HuH-7.5 (cell line): ENCODE data around the gene CHCHD10.
A peak's percentile ranks its signal among the peaks of the same experiment; 100 is the strongest.

Experiments
- DNase-seq: peaks from one replicate; pipeline ENCODE4 v3.0.0; 2011; ENCODE audit warnings: low spot score

Gene CHCHD10

DNA sequence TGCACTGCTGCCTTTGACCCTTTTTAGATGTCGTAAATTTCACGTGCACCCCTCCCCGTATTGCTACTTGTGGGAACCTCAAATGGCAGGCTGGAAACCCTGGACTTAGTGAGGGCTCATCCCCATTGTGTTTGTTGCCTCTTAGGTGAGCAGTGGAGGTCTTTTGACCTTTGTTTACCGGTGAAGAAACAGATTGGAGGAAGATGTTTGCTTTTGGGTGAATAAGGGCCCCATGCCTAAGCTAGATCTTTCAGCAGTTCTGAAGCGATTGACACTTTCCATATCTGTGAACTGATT is 19.8 kb upstream of the CHCHD10 start:
- DNase-seq = no peak

DNA sequence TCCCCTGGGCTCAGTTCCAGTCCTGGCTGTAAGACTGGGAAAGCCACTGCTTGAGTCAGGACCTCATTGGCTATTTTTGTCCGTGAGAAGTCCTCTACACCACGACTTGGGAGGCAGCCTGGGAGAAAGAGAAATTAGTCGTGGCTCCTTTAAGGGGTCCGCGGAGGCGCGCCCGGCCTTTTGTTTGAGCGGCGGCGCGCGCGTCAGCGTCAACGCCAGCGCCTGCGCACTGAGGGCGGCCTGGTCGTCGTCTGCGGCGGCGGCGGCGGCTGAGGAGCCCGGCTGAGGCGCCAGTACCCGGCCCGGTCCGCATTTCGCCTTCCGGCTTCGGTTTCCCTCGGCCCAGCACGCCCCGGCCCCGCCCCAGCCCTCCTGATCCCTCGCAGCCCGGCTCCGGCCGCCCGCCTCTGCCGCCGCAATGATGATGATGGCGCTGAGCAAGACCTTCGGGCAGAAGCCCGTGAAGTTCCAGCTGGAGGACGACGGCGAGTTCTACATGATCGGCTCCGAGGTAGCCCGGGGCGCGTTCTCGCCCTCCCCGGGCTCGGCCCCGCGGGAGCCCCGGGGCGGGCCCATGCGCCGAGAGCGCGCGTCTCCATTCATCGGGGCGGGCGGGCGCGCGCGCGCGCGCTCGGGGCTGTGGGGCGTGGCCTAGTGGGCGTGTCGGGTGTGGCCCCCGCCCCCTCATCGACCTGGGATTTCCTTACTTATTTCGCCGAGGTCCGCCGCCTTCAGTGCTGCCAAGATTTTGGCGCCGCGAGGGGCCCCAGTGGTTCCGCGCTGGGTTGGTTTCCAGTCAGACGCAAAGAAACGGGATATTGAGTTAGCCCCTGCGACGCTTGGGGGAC is 19.2 kb upstream of the CHCHD10 start, which contains the start of gene SMARCB1:
SMARCB1 (plus strand) TSS at position 215 of the 848 bp plus-strand sequence; CDS start at position 419, 204 bp downstream.
- peak; percentile 97 for DNase-seq

DNA sequence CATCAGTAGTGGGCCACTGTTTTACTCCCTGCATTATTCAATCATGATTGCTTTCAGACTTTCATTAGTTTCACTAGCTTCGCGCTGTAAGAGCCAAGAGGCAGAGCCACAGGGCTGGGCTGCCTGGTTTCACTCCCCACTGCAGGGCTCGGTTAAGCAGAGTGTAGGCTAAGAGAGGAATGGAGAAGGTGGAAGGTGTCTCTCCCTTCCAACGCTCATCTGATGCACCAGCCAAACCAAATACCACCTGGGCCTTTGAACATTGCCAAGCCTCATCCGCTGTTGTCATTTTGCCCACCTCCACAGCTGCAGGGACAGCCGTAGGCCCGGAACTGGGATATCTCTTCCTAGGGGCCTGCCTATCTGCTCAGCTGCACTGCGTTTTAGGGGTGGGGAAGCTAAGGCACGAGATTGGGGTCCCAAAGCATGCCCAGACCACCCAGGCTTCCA is 18.5 kb upstream of the CHCHD10 start:
- no peak for DNase-seq

DNA sequence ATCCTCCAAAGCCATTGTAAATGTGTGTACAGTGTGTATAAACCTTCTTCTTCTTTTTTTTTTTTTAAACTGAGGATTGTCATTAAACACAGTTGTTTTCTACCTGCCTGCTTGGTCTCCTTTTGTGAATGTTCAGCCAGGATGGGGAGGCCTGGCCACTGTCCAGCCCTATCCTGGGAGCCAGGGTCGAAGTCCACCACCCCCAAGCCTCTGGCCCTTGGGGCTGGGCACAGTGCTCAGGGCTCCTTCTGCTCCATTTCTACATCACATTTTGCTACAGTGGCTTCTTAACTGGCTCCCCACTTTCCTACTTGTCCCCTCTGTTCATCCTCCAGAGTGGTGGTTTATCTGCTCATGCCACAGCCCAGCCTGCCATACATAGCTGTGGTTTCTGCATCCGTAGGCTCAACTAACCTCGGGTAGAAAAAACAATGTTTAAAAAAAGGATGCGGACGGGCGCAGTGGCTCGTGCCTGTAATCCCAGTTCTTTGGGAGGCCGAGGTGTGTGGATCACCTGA is 16.5 kb upstream of the CHCHD10 start:
- peak; percentile 75 for DNase-seq

DNA sequence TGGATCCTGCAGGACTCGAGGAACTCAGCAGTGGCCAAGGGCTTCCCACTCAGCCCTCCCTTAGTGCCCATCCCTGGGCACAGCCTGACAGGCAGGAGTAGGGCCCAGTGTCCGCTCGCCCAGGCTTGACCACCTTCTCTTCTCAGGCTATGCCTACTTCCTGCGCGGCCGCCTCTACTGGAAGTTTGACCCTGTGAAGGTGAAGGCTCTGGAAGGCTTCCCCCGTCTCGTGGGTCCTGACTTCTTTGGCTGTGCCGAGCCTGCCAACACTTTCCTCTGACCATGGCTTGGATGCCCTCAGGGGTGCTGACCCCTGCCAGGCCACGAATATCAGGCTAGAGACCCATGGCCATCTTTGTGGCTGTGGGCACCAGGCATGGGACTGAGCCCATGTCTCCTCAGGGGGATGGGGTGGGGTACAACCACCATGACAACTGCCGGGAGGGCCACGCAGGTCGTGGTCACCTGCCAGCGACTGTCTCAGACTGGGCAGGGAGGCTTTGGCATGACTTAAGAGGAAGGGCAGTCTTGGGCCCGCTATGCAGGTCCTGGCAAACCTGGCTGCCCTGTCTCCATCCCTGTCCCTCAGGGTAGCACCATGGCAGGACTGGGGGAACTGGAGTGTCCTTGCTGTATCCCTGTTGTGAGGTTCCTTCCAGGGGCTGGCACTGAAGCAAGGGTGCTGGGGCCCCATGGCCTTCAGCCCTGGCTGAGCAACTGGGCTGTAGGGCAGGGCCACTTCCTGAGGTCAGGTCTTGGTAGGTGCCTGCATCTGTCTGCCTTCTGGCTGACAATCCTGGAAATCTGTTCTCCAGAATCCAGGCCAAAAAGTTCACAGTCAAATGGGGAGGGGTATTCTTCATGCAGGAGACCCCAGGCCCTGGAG is 15.7 kb upstream of the CHCHD10 start:
- DNase-seq = no peak

DNA sequence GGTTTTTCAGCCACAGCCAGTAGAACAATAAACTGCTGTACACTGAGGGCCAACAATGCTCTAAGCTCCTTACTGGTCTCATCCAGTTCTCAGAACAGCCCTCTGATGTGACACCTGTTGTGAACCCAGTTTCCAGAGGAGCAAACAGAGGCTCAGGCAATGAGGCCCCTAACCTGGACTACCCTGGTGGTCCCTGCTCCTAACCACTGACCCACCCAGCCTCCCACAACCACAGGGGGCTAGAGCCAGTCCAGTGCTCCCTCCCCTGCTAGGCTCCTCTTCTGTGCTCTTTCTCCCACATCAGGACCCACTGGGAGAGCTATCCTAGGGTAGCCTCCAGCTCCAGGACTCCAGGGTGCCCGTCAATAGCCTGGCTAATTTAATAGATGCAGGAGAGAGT is 14.9 kb upstream of the CHCHD10 start:
- DNase-seq = no peak

DNA sequence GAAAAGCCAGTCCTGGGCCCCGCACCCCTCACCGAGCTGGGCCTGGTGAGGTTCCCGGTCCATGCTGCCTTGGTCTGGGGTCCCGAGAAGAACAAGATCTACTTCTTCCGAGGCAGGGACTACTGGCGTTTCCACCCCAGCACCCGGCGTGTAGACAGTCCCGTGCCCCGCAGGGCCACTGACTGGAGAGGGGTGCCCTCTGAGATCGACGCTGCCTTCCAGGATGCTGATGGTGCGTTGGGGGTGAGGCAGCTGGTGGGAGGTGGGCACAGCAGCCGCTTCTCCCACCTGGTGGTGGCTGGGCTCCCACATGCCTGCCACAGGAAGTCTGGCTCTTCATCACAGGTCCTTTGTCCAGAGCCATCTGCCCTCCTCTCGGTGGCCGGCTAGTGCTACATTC is 14.5 kb upstream of the CHCHD10 start:
- DNase-seq = no peak

DNA sequence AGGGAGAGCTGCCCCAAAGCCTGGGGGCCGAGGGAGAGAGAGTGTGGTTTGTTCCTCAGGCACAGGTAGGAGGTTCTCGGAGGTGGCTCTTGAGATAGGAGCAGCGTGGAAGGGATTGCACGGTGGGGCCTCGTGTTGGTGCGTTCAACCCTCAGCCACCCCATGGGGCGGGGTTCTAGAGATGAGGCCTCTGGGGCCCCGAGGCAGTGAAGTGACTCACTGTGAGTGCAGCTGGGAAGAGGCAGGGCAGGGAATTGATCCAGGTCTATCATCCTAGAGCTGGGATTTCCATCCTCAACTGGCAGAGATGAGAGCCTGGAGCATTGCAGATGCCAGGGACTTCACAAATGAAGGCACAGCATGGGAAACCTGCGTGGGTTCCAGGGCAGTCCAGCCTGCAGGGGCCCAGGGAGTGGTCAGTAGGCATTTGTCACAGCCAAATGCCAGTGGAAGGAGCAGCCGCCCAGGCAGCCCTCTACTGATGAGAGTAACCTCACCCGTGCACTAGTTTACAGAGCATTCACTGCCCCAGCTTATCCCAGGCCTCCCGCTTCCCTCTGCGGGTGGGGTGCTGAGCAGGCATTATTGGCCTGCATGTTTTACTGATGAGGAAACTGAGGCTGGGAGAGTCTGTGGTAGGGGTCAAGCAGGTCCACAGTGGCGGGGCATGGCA is 13.9 kb upstream of the CHCHD10 start:
- DNase-seq = no peak

DNA sequence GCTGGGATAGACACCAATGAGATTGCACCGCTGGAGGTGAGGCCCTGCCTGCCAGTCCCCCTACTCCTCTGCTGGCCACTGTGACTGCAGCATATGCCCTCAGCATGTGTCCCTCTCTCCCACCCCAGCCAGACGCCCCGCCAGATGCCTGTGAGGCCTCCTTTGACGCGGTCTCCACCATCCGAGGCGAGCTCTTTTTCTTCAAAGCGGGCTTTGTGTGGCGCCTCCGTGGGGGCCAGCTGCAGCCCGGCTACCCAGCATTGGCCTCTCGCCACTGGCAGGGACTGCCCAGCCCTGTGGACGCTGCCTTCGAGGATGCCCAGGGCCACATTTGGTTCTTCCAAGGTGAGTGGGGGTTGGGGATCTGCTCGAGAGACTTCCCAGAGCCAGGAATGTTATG is 13.3 kb upstream of the CHCHD10 start:
- no peak for DNase-seq

DNA sequence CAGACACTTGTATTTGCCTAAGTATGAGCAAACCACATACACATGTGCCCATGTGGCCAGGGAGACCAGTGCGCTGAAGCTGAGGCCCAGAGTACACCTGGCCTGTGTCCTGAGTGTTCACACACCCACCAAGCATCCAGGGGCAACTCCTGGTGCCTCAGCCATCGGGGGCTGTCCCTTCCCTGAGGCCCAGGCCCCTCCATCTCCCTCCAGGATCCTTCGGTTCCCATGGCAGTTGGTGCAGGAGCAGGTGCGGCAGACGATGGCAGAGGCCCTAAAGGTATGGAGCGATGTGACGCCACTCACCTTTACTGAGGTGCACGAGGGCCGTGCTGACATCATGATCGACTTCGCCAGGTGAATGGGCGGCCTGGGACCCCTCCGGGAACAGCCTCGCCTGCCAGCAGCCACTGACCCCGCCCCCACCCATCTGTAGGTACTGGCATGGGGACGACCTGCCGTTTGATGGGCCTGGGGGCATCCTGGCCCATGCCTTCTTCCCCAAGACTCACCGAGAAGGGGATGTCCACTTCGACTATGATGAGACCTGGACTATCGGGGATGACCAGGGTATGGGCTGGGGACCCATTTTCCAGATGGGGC is 12.5 kb upstream of the CHCHD10 start:
- no peak for DNase-seq

DNA sequence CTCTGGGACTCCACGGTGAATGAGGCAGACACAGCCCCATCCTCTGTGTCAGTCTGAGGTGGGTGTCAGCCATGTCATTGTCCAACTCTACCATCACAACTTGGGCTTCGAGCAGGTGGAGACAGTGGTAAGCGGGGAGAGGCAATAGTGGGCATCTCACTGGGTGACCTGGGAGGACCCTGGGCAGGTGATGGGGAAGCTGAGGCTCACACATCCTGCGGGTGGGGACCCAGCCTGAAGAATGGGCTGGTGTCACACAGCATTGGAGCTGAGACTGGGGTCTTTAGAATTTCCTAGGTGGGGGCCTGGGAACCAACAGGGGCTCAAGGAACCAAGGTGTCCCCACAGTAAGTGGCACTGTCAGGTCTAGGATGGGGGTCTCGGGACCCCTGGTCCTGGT is 12.0 kb upstream of the CHCHD10 start:
- DNase-seq = no peak

DNA sequence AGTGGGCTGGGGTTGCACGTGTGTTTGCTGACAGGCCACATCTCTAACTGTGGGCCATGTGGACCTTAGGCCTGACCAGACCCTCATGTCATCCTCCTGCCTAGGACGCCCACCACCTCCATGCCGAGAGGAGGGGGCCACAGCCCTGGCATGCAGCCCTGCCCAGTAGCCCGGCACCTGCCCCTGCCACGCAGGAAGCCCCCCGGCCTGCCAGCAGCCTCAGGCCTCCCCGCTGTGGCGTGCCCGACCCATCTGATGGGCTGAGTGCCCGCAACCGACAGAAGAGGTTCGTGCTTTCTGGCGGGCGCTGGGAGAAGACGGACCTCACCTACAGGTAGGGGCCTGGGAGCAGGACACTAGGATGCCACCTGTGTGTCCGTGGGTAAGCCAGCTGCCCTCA is 11.3 kb upstream of the CHCHD10 start:
- DNase-seq = no peak

DNA sequence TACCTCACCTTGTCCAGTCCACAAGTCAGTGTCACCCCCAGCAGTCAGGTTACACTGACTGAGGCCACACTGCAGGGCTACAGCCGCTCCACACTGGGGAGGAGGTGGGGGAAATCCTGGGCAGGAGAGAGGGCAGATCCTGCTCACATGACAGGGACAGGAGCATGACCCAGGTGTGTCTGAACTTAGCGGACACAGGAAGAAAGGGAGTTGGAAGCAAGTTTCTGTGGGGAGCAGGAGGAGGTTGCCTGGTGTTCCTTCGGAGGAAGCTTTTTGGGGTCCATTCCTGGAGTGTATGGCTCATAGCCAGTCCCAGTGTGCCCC is 10.8 kb upstream of the CHCHD10 start:
- DNase-seq = no peak

DNA sequence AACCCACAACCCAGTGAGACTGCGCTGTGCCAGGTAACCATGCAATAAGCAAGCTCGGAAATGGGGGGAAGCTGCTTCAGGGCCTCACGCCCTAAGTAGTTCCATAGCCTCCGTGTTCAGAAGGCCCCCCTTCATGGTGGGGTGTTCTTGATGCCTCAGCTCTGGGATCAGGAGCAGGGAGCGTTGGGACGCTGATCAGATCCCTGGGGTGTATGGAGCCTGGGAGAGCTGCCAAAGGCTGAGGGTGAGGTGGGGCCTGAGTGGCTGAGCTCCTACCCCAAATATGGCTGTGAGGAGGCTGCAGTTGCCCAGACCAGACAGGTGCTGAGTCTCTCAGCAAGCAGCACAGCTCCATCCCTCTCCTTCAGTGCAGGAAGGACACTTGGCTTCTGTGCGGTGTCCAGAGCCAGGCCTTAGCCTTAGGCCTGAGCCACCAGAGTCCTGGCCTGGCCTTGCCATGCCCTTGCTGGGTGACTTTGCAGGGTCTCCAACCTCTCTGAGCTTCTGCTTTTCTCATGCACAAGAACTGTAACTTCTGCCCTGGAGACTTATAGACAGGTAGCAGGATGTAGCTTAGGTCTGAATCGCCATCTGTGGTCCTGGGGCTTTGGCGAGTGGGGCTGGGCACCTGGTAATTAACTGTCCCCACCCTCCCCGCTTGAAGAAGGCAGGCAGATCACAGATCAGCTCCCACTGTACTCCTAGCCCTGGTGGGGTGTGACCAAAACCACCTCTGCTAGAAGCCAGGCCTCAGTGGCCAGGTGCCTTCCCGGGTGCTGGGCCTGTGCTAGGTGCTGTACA is 10.2 kb upstream of the CHCHD10 start:
- no peak for DNase-seq

DNA sequence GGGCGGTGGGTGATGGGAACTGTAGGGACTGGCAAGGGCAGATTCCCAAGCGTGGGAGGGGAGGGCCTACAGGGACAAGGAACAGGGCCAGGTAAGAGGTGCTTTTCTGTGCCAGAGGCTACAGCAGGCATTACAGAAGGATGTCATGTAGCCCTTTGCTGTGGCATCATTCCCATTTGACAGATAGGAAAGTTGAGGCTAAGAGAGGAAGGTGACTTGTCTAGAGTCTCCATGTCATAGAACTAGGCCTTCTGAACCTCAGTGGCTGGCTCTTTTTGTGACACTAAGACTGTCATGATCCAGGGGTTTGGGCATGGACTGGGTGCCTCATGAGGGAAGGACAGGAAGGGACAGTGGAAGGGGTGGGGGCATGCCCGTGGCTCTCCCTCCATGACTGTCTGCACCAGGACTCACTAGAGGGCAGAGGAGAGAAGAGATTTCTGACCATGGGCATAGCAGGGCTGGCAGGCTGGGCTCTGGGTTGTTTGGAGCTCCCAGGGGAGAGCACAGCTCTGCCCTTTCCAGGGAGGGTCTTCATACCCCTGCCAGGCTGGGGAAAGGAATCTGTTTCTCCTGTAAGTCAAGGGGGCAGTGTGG is 8.1 kb upstream of the CHCHD10 start:
- DNase-seq = no peak

DNA sequence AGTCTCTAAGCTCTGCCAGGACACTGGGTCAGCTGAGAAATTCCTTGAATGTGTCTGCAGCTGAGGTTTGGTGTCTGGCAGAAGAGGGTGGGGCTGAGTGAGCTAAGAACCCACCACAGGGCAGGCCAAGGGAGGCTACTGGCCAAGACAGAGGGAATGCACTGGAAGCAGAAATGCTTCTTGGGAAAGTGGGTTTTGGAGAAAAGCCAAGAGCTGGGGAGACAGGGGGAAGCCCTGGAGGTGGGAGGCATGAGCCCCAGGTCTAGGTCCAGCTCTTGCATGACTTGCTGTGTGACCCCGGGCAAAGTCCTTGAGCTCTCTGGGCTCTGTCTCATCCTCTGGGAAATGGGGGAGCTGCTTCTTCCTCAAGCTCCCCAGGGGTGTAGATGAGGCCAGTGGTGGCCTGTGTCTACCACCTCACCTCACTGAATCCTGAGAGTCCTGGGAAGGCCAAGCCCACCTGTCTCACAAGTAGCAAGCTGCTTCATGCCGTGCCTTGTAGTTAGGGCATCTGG is 7.2 kb upstream of the CHCHD10 start:
- DNase-seq = no peak

DNA sequence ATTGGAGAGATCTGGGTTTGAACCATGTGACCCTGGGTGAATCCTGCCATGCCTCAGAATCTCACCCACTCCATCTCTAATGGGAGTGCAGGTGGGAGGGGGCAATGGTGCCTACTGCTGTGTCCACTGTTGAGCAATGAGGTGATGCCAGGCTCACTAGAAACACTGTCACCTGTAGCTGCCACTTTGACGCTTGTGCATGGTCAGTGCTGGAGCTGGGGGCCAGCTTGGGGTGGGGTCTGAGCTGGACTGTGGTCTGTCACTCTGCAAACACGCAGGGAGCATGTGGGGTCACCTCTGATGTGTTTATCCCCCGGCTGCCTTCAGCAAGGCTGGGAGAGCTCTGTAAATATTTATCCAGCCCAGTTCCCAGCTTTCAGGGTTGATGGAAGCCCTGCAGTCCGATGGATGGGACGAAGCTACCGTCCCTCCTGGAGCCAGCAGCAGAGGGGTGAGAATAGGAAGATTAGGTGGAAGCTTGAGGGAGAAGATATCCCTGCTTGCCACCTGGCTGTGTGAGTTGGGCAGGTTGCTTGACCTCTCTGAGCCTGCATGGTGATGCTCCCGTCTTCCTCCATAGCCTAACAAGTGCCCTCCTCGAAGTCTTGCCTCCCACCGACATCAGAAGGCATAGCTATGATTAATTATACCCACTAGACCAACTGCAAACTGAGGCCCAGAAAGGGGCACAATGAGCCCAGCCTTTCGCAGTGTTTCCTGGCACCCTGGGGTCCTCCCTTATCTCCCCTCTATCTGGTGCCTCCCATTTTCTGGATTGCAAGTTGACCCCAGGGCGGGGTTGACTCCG is 6.5 kb upstream of the CHCHD10 start:
- DNase-seq = peak; percentile 60

DNA sequence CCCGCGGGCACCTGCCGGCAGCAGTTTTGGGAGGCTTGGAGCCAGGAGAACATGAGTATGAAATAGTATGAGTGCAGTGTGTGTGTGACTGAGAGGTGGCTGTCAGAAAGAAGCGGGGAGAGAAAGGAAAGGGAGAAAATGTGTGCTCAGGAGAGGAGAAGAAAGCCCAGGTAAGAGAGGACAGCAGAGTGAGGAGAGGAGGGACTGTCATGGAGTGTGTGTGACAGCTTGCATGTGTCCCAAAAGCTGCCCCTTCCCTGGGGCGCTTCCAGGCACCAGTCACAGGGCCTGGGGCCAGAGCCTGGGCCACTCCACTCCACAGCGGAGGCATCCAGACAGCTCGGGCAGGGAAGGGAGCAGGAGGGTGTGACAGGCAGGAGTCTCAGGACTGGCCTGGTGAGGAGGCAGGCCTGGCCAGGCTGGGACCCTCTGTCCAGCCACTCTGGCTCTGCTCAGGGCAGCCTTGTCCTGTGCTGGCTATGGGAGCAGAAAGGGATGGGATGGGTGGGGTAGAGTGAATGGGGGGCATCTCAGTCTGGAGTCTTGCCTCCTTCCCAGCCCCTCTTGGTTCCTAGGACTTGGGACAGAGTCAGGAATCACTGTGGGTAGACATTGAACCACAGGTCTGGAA is 5.8 kb upstream of the CHCHD10 start:
- no peak for DNase-seq
